Caco-2 (cell line): ENCODE data around the gene SGF29. TPM values are rescaled to one million over a fixed set of nuclear protein-coding genes. Genes with fewer than 3 reads are reported as not detected.

Source experiments
- BruUV-seq: library from RNA; stranded (reverse); fragments of 400-500 nt; replicated peaks from 2 replicates; lab custom pipeline; 2021; lab: Mats Ljungman, UMichigan
- CTCF ChIA-PET: fragments of 300-600 bp; sonication (Branson Sonifier 250); formaldehyde crosslinking; loops from one replicate; lab custom pipeline; 2022; ENCODE audit warnings: antibody characterized with exemption; lab: Charles Lee
- POLR2A ChIA-PET: fragments of 300-600 bp; sonication (Branson Sonifier 250); formaldehyde crosslinking; loops from one replicate; lab custom pipeline; 2022; ENCODE audit warnings: antibody characterized with exemption; lab: Charles Lee
- DNase-seq, 2 experiments: peaks; one replicate each; pipeline versions ENCODE4 v3.0.0 to v3.0.0-alpha.2; 2020 to 2022
- H3K27me3 ChIP-seq: replicated peaks from 2 replicates; pipeline ENCODE4 v1.6.0; 2011; ENCODE audit warnings: low read length; ENCODE audit not compliant: control insufficient read depth, insufficient read depth
- H3K36me3 ChIP-seq: 2 replicates; pipeline ENCODE4 v1.5.1; 2011; ENCODE audit warnings: low read length; ENCODE audit not compliant: control insufficient read depth, insufficient read depth
- H3K4me1 ChIP-seq: fragments of 250-450 bp; sonication (Bioruptor Pico); 2 replicates; pipeline ENCODE4 v1.5.1; 2020; ENCODE audit warnings: mild to moderate bottlenecking
- H3K4me3 ChIP-seq: 2 replicates; pipeline ENCODE4 v1.5.1; 2011; ENCODE audit warnings: low read depth, mild to moderate bottlenecking, control low read depth, low read length
- H3K9me3 ChIP-seq: fragments of 250-450 bp; sonication (Bioruptor Pico); 2 replicates; pipeline ENCODE4 v1.5.1; 2020; ENCODE audit warnings: mild to moderate bottlenecking, moderate library complexity
- H3K27ac Mint-ChIP-seq: one replicate; pipeline ENCODE4 v1.8.0; 2022; ENCODE audit warnings: mixed read lengths; ENCODE audit not compliant: unreplicated experiment
- H3K27me3 Mint-ChIP-seq: one replicate; pipeline ENCODE4 v1.8.0; 2022; ENCODE audit warnings: mixed read lengths; ENCODE audit not compliant: insufficient read depth, unreplicated experiment
- H3K36me3 Mint-ChIP-seq: one replicate; pipeline ENCODE4 v1.8.0; 2022; ENCODE audit warnings: mild to moderate bottlenecking, mixed read lengths; ENCODE audit not compliant: insufficient read depth, unreplicated experiment
- H3K4me1 Mint-ChIP-seq: one replicate; pipeline ENCODE4 v1.8.0; 2022; ENCODE audit warnings: low read depth, mixed read lengths; ENCODE audit not compliant: unreplicated experiment
- H3K4me3 Mint-ChIP-seq: one replicate; pipeline ENCODE4 v1.8.0; 2022; ENCODE audit warnings: mild to moderate bottlenecking, moderate library complexity, mixed read lengths; ENCODE audit not compliant: unreplicated experiment
- H3K9me3 Mint-ChIP-seq: one replicate; pipeline ENCODE4 v1.8.0; 2022; ENCODE audit warnings: mixed read lengths; ENCODE audit not compliant: unreplicated experiment
- intact Hi-C: fragments of 100-400 bp; cut with micrococcal nuclease; formaldehyde crosslinking; loops from one replicate; pipeline ENCODE4 v1.10.0; 2022; ENCODE audit not compliant: unreplicated experiment
- total RNA-seq: library from RNA; stranded (reverse); gene quantifications from 2 replicates; pipeline ENCODE4 v1.2.3, GENCODE V29; 2022
- TF ChIP-seq, protein P1 (sequence below), 2 experiments: fragments of 200-600 bp in 1 of 2; IDR thresholded peaks; 1 replicate in 1 of 2; 2 replicates in 1 of 2; pipeline versions ENCODE4 v1.5.1 to v1.8.0; 2011 to 2022; ENCODE audit warnings: antibody characterized with exemption in 1 of 2, control low read depth in 1 of 2, inconsistent platforms in 1 of 2, low read depth in 1 of 2, low read length in 1 of 2, mild to moderate bottlenecking in 1 of 2, moderate library complexity in 1 of 2; ENCODE audit not compliant: insufficient read depth in 1 of 2, severe bottlenecking in 1 of 2, unreplicated experiment in 1 of 2

The SGF29 gene
- total RNA-seq, 1 experiment from 2014 or later, result 29.8 TPM

DNA sequence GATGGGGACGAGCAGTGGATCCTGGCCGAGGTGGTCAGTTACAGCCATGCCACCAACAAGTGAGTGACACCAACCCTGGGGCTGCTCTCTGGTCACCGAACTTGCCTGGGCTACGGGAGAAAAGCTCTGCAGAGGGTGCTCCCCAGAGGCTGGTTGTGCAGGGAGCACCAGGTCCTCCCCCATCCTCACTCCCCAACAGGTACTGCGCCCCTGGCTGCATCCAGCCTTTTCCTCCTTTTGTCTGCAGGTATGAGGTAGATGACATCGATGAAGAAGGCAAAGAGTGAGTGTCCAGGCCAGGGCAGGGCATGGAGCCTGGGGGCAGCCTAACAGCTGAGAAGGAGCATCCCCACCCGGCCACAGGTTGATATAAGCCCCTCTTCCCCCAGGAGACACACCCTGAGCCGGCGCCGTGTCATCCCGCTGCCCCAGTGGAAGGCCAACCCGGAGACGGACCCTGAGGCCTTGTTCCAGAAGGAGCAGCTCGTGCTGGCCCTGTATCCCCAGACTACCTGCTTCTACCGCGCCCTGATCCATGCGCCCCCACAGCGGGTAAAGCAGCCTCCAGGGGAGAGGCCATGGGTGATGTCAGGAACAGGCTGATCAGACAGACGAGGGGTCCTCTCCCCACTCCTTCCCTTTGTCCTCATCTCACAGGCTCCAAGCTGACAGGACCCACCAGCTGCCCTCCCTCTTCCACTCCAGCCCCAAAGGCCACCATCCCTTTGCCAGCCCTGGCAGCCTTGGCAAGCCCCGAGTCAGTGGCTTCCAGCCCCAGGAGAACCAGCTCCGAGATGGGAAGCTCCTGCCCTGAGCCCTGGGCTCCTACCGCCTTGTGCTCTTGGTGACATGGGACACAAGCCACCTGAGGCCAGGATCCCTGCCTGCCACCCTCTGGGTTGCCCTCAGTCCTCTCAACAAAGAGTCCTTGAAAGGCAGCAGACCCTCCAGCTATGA, 36.9 kb downstream of the SGF29 start:
- CTCF ChIA-PET, result no interaction called here
- TF ChIP-seq, protein P1, sequence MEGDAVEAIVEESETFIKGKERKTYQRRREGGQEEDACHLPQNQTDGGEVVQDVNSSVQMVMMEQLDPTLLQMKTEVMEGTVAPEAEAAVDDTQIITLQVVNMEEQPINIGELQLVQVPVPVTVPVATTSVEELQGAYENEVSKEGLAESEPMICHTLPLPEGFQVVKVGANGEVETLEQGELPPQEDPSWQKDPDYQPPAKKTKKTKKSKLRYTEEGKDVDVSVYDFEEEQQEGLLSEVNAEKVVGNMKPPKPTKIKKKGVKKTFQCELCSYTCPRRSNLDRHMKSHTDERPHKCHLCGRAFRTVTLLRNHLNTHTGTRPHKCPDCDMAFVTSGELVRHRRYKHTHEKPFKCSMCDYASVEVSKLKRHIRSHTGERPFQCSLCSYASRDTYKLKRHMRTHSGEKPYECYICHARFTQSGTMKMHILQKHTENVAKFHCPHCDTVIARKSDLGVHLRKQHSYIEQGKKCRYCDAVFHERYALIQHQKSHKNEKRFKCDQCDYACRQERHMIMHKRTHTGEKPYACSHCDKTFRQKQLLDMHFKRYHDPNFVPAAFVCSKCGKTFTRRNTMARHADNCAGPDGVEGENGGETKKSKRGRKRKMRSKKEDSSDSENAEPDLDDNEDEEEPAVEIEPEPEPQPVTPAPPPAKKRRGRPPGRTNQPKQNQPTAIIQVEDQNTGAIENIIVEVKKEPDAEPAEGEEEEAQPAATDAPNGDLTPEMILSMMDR (IDR thresholded peaks at IDR 0.05; ENCODE audit: insufficient read depth in 1 of 2, low read depth in 1 of 2, low read length in 1 of 2, severe bottlenecking in 1 of 2, unreplicated experiment in 1 of 2), result no peak
- intact Hi-C loops, result no loop called here

DNA sequence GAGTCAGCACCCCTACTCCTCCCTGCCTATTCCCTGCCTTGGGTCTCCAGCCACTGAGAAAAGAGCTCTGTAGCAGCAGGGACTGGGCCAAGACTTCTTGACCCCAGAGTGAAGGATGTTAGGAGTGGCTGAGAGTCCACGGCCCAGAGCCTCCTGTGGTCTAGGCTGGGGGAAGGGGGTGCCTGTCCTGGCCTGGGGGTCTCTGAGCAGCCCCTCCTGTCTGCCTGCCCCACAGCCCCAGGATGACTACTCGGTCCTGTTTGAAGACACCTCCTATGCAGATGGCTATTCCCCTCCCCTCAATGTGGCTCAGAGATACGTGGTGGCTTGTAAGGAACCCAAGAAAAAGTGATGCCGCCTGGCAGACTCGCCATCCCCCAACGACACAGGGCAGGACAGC, 37.6 kb downstream of the SGF29 start:
- intact Hi-C loops, result no loop called here
- H3K36me3 ChIP-seq, result no peaks in the 10 kb centered on the region; the same call in 1 of the 2 replicates
- Mint-ChIP-seq H3K4me1 (no peaks in the 10 kb centered on the region), H3K36me3 (no peaks in the 10 kb centered on the region), H3K4me3 (no peak overlapping the region), H3K27ac (no peak overlapping the region), H3K27me3 (no peaks in the 10 kb centered on the region), H3K9me3 (no peaks in the 10 kb centered on the region)
- TF ChIP-seq, protein P1 (IDR thresholded peaks at IDR 0.05; ENCODE audit: insufficient read depth in 1 of 2, low read depth in 1 of 2, low read length in 1 of 2, severe bottlenecking in 1 of 2, unreplicated experiment in 1 of 2), result no peak
- BruUV-seq, result no TSS peak
- ChIA-PET CTCF (no interaction called here), POLR2A (no interaction called here)
- DNase-seq, result no peak
- no peaks in the 10 kb centered on the region for H3K27me3 ChIP-seq
- no peaks in the 10 kb centered on the region for H3K4me1 ChIP-seq
- H3K9me3 ChIP-seq, result no peaks in the 10 kb centered on the region
- no peak overlapping the region for H3K4me3 ChIP-seq

More for the DNA sequence above, 36.9 kb downstream of the SGF29 start:
- Mint-ChIP-seq H3K4me3 (no peak overlapping the region), H3K27ac (no peak overlapping the region), H3K27me3 (no peaks in the 10 kb centered on the region), H3K9me3 (no peaks in the 10 kb centered on the region), H3K36me3 (peaks cover 5% of the 10 kb centered on the region), H3K4me1 (no peaks in the 10 kb centered on the region)
- DNase-seq, result no peak
- Histone ChIP-seq H3K9me3 (no peaks in the 10 kb centered on the region), H3K36me3 (no peaks in the 10 kb centered on the region; the same call in 1 of the 2 replicates), H3K4me1 (no peaks in the 10 kb centered on the region), H3K27me3 (no peaks in the 10 kb centered on the region), H3K4me3 (no peak overlapping the region)
- POLR2A ChIA-PET, result no interaction called here
- BruUV-seq, result no TSS peak

DNA sequence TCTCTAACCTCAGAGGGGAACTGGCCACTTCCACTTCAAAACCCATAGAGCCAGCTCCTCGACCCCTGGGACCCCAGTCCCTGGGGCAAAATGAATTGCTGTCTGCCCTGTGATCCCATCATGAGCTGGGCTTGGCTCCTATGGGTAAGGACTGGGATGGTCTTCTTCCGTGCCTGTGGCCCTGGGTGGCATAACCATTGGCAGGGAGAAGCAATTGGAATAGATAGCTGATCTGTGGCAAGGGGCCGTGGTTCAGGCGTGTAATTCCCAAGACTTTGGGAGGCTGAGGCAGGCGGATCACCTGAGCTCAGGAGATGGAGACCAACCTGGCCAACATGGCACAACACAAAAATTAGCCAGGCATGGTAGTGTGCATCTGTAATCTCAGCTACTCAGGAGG, 38.8 kb downstream of the SGF29 start:
- no peak overlapping the region for H3K27ac Mint-ChIP-seq
- Histone ChIP-seq H3K36me3 (no peaks in the 10 kb centered on the region; the same call in 1 of the 2 replicates), H3K4me1 (peaks cover 2% of the 10 kb centered on the region), H3K9me3 (no peaks in the 10 kb centered on the region), H3K27me3 (no peaks in the 10 kb centered on the region), H3K4me3 (no peak overlapping the region)
- H3K9me3 Mint-ChIP-seq, result no peaks in the 10 kb centered on the region
- H3K4me1 Mint-ChIP-seq, result peaks cover 4% of the 10 kb centered on the region
- TF ChIP-seq, protein P1 (IDR thresholded peaks at IDR 0.05; ENCODE audit: insufficient read depth in 1 of 2, low read depth in 1 of 2, low read length in 1 of 2, severe bottlenecking in 1 of 2, unreplicated experiment in 1 of 2), result no peak
- POLR2A ChIA-PET, result no interaction called here
- H3K27me3 Mint-ChIP-seq, result no peaks in the 10 kb centered on the region
- intact Hi-C loops, result no loop called here
- BruUV-seq, result no TSS peak
- CTCF ChIA-PET, result no interaction called here
- H3K36me3 Mint-ChIP-seq, result no peaks in the 10 kb centered on the region
- no peak overlapping the region for H3K4me3 Mint-ChIP-seq
- DNase-seq, result no peak
